ENCODE data around the gene CLEC4M.

CLEC4M gene

GRCh38 chr19:7736148-7736547 lies 26.9 kb upstream of the CLEC4M start:
- Histone ChIP-seq H3K27me3 (replicated peaks; ENCODE audit: control insufficient read depth, insufficient read depth, low read length) (no peaks in the 10 kb centered on the region), H3K4me3 (replicated peaks; ENCODE audit: low read depth, low read length) (no peak overlapping the region)
- TF ChIP-seq CTCF (IDR thresholded peaks at IDR 0.05; ENCODE audit: insufficient read depth, low read length, poor library complexity, severe bottlenecking): no peak

GRCh38 chr19:7737215-7737614 lies 25.8 kb upstream of the CLEC4M start:
- Histone ChIP-seq H3K4me3 (replicated peaks; ENCODE audit: low read depth, low read length) (no peak overlapping the region), H3K36me3 (ENCODE audit: control insufficient read depth, insufficient read depth, low read length) (no peaks in the 10 kb centered on the region), H3K27me3 (replicated peaks; ENCODE audit: control insufficient read depth, insufficient read depth, low read length) (no peaks in the 10 kb centered on the region)
- TF ChIP-seq CTCF (IDR thresholded peaks at IDR 0.05; ENCODE audit: insufficient read depth, low read length, poor library complexity, severe bottlenecking): no peak
- DNase-seq (ENCODE audit: extremely low read depth, insufficient read length): no peak

More at GRCh38 chr19:7736148-7736547, 26.9 kb upstream of the CLEC4M start:
- DNase-seq (ENCODE audit: extremely low read depth, insufficient read length): no peak
- no peaks in the 10 kb centered on the region for H3K36me3 ChIP-seq (ENCODE audit: control insufficient read depth, insufficient read depth, low read length)

- H3K27me3 ChIP-seq (replicated peaks; ENCODE audit: control insufficient read depth, insufficient read depth, low read length): no peaks in the 10 kb centered on the region
- no peak for DNase-seq (ENCODE audit: extremely low read depth, insufficient read length)
- no peaks in the 10 kb centered on the region for H3K36me3 ChIP-seq (ENCODE audit: control insufficient read depth, insufficient read depth, low read length)
- no peak overlapping the region for H3K4me3 ChIP-seq (replicated peaks; ENCODE audit: low read depth, low read length)
- TF ChIP-seq CTCF (IDR thresholded peaks at IDR 0.05; ENCODE audit: insufficient read depth, low read length, poor library complexity, severe bottlenecking): no peak
These were observed 25.0 kb upstream of the CLEC4M start for GRCh38 chr19:7738023-7738422.

- Histone ChIP-seq H3K4me3 (replicated peaks; ENCODE audit: low read depth, low read length) (no peak overlapping the region), H3K27me3 (replicated peaks; ENCODE audit: control insufficient read depth, insufficient read depth, low read length) (no peaks in the 10 kb centered on the region), H3K36me3 (ENCODE audit: control insufficient read depth, insufficient read depth, low read length) (no peaks in the 10 kb centered on the region)
- no peak for DNase-seq (ENCODE audit: extremely low read depth, insufficient read length)
- TF ChIP-seq CTCF (IDR thresholded peaks at IDR 0.05; ENCODE audit: insufficient read depth, low read length, poor library complexity, severe bottlenecking): no peak
These were observed 23.8 kb upstream of the CLEC4M start for GRCh38 chr19:7739211-7739755.

GRCh38 chr19:7739801-7740681 lies 23.0 kb upstream of the CLEC4M start:
- no peaks in the 10 kb centered on the region for H3K36me3 ChIP-seq (ENCODE audit: control insufficient read depth, insufficient read depth, low read length)
- H3K4me3 ChIP-seq (replicated peaks; ENCODE audit: low read depth, low read length): no peak overlapping the region
- H3K27me3 ChIP-seq (replicated peaks; ENCODE audit: control insufficient read depth, insufficient read depth, low read length): no peaks in the 10 kb centered on the region
- no peak for DNase-seq (ENCODE audit: extremely low read depth, insufficient read length)
- no peak for TF ChIP-seq CTCF (IDR thresholded peaks at IDR 0.05; ENCODE audit: insufficient read depth, low read length, poor library complexity, severe bottlenecking)
